HG03175 (cell line): Measurements from ENCODE around the gene PEF1.
A peak's percentile ranks its signal among the peaks of the same experiment; 100 is the strongest.

Source experiments
- ATAC-seq: cut with Tn5 transposase; IDR thresholded peaks from one replicate; pipeline ENCODE4 v1.9.1; 2021; ENCODE audit warnings: mild to moderate bottlenecking, moderate library complexity; ENCODE audit not compliant: unreplicated experiment

PEF1 gene

GRCh38 chr1:31644560-31645273 is at the start of gene PEF1:
Gene PEF1, minus strand, starts transcription at chr1:31644876. Its CDS starts 12 bp downstream, at chr1:31644864.
- peak; percentile 94 for ATAC-seq

DNA sequence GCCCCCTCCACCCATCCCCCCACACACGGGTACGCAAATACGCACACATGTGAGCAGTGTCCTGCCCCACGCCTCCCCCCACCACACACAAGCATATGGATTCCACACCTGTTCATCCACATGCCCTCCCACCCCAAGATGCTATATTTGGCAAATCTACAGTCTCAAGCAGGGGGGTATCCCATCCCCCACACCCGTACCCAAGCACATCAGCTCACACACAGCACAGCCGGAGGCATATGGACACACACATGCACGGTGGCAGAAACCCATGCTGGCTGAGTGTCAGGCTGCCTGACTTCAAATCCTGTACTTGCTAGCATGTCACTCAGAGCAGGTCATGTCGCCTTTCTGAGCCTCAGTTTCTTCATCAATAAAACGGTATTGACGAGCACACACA is 48.6 kb upstream of the PEF1 start:
- no peak for ATAC-seq

DNA sequence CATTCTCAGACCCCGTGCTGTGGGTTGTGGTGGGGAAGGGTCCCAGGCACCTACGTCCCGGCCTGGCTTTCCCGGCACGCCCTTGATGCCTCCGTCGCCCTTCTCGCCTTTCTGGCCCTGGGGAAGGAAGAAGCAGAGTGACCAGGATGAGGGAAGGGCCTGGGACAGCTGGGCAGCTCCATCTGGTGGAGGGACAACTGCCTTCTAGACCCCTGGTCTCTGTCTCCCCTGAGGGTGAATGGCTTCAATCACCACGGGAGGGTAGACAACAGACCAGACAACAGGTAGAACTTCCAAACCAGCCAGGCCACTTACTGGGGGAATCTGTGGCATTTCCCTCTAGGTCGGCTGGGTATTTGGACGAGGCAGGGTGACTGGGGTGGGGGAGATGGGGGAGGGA is 47.3 kb upstream of the PEF1 start:
- no peak for ATAC-seq

GRCh38 chr1:31691446-31691845 is 46.8 kb upstream of the PEF1 start:
- no peak for ATAC-seq

DNA sequence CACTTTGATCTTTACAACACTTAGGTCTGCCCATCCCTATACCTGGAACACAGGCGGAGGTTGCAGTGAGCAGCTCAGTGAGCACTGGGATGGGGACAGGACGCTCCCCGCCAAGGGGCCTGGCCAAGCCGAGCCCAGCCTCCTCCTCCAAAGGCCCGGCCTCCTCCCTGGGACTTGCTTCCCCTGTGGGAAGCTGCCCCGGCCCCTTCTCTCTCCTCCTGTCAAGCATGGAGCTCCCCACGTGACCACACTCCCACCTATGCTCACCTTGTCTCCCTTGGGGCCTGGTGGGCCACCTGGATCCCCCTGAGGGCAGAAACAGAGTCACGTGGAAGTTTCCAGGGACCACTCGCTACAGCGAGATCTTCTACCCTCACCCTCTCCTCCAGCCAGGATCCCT is 46.2 kb upstream of the PEF1 start:
- no peak for ATAC-seq

DNA sequence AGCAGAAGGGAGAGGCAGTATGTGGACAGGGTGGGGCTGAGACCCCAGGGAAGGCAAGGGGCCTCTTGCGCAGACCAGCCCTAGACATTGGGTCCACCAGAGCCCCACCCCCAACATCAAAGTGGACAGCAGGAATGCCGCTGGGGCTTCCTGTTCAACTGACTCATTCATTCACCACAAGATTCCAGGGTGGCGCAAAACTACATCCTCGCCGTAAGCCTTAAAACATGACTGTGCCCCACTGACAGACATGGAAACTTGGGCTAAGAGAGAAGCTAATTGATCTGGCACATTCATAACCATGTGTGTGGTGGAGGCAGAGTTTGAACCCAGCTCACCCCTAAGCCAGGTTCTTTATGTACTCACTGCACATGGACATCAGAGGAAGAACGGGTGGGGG is 45.2 kb upstream of the PEF1 start:
- no peak for ATAC-seq

- no peak for ATAC-seq
Measured at GRCh38 chr1:31689379-31689778, 44.7 kb upstream of the PEF1 start.

DNA sequence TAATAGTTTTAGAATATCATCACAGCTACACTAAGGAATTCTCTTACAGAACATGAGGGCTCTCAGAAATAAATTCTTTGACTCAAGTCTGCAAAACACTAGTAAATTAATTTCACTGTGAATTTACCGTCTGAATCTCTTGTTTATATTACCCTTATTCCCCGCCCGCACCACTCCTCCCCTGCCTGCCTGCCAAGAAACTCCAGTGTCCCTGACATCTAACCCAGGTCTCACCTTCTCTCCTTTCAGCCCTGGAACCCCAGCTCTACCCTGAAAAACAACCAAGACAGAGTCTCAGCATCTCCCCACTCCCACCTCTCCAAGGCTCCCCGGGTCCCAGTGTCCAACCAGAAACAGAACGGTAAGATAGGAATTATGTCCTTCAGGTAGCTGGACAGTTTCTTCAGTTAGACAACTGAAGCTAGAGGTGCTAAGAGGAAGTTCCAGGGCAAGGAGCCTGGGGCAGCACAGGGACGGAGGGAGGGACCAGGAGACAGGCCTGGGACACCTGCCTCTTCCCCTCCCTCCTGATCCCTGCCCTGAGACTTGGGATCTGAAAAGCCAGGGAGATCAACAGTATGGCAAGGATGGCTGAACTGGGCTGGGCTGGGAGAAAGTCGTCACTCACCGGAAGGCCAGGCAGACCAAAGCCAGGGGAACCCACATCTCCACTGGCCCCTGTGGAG is 43.7 kb upstream of the PEF1 start:
- no peak for ATAC-seq

- no peak for ATAC-seq
Measured at GRCh38 chr1:31687601-31688000, 42.9 kb upstream of the PEF1 start.

DNA sequence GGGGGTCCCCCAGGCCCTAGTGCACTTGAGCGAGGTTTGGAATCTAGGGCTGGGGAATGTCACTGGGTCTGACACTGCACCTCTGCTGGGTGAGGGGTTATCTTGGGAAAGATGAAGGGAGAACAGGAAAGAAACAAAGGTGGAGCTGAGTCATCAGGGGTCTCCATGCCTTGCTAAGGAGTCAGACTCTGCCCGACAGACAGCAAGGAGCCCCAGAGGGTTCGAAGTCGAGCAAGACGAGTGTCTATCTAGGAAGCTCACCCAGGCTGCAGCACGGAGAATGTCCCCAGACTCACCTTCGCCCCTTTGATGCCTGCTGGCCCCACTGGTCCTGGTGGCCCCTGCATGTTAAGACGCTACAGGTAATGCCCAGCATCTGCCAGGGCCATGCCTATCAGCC is 41.1 kb upstream of the PEF1 start:
- ATAC-seq = no peak

DNA sequence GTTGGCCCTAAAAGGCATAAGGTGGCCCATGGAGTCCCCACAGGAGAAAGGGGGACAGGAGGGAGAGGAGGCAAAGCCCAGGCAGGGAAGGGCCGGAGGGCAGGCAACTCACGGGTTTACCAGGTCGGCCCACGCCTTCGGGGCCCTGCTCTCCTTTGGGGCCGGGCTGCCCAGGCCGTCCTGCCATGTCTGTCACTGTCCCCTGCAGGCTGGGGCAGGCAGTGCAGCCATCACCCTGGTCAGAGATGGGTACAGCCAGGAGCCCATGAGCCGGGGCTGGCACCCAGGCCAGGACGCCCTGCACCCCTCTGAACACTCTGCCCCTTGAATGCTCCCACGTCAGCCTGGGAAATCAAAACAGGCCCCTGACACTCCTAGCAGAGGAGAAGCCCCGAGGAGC is 39.3 kb upstream of the PEF1 start:
- ATAC-seq = no peak

GRCh38 chr1:31681415-31681814 is 36.7 kb upstream of the PEF1 start:
- ATAC-seq = no peak

DNA sequence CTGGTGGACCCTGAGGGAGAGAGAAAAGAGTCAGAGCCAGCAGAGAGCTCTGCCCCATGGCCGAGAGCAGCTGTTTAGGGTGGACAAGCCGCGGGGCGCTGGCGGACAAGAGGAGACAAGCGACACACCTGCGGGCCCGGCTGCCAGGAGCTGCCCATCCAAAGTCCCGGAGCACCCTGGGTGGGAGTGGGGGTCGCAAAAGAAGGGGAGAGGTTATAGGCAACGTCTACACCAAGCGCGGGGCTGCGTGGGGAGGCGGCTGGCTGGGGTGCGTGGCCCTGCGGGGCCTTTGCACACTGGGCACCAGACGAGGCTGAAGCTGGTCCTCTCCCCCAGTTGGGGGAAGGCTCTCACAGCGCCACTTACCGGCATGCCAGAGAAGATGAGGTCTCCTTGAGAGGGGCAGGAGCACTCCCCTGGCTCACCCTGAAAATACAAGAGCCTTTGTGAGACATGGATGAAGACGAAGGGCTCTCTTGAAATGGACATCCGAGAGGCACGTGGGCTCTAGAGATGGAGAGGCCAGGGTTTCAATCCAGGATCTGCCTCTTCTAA is 35.1 kb upstream of the PEF1 start:
- no peak for ATAC-seq

GRCh38 chr1:31679091-31679490 is 34.4 kb upstream of the PEF1 start:
- no peak for ATAC-seq

- no peak for ATAC-seq
Measured at GRCh38 chr1:31678681-31679080, 34.0 kb upstream of the PEF1 start.

GRCh38 chr1:31677949-31678348 is 33.3 kb upstream of the PEF1 start:
- ATAC-seq = no peak

- no peak for ATAC-seq
Measured at GRCh38 chr1:31677401-31677800, 32.7 kb upstream of the PEF1 start.

GRCh38 chr1:31675756-31676155 is 31.1 kb upstream of the PEF1 start:
- ATAC-seq = no peak

GRCh38 chr1:31675161-31675560 is 30.5 kb upstream of the PEF1 start:
- ATAC-seq = no peak

- ATAC-seq = no peak
Measured at GRCh38 chr1:31674626-31675025, 29.9 kb upstream of the PEF1 start.

DNA sequence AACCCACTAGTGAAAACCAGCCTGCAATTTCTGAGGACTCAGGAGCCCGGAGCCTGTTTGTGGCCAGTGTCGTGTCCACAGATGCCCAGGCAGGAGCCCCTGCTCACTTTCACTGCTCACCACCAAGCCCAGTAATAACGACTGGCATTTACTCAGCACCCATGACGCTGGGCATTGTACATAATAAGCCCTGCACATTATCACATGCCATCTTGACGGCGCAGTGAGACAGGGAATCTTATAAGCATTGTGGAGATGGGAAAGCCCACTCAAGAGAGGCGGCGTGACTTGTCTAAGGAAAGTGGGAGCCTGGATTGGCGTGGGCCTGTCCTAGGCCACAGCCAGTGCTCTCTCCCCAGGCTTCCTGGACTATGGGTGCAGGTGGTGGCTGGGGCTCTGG is 28.8 kb upstream of the PEF1 start:
- ATAC-seq = no peak

DNA sequence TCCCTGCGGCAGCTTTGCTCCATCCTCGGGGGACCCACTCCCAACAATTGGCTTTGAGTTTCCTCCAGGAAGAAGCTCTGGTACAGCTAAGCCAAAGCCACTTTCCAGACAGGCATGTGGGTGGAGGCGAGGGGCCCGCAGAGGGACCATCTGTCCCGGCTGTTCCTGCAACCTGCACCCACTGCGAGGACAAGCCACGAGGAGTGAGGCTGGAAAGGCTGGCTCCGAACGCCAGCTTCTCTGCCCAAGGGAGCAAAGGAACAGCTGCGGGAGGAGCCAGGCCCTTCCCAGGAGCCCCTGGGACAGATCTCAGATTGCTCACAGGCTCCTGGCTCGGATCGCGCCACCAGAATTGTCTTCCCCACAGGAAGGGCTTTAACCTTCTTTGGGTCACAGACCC is 28.3 kb upstream of the PEF1 start:
- ATAC-seq = no peak
